T-cell (primary cell): ENCODE data around the gene KIFC1. TPM values are rescaled to one million over a fixed set of nuclear protein-coding genes. Genes with fewer than 3 reads are reported as not detected.

Experiments
- ATAC-seq, 4 experiments: fragments of 200-7000 bp in 3 of 4; fragments of 150-1000 bp in 1 of 4; cut with Tn5 transposase; replicated peaks in 1 of 4; 1 replicate in 3 of 4; 2 replicates in 1 of 4; pipeline ENCODE4 v1.10.0; 2021; ENCODE audit warnings: moderate library complexity in 3 of 4, mild to moderate bottlenecking in 2 of 4, moderate number of reproducible peaks in 1 of 4
- CTCF ChIA-PET, 2 donors: fragments of 300-600 bp; sonication (Branson Sonifier 250); formaldehyde crosslinking; loops; one replicate each; lab custom pipeline; 2022; ENCODE audit warnings: antibody characterized with exemption in 2 of 2; lab: Charles Lee
- POLR2A ChIA-PET, 2 donors: fragments of 300-600 bp; sonication (Branson Sonifier 250); formaldehyde crosslinking; loops; one replicate each; lab custom pipeline; 2022; ENCODE audit warnings: antibody characterized with exemption in 2 of 2; lab: Charles Lee
- DNase-seq, 35 experiments: peaks; one replicate each; pipeline versions ENCODE4 v3.0.0 to v3.0.0-alpha.2; 2013 to 2023
- H3K27ac ChIP-seq: one replicate; pipeline ENCODE4 v1.5.1; 2013; ENCODE audit warnings: low read length
- H3K27me3 ChIP-seq, 2 experiments: replicated peaks in 1 of 2; 1 replicate in 1 of 2; 2 replicates in 1 of 2; pipeline versions ENCODE4 v1.6.1 to v1.7.0; 2013; ENCODE audit warnings: low read length in 1 of 2, mixed read lengths in 1 of 2; ENCODE audit not compliant: control insufficient read depth in 2 of 2, insufficient read depth in 2 of 2; ENCODE audit errors: extremely low read depth in 1 of 2
- H3K36me3 ChIP-seq, 2 donors: 1 replicate in 1 of 2; 2 replicates in 1 of 2; pipeline versions ENCODE4 v1.6.1 to v1.7.0; 2013; ENCODE audit warnings: low read length in 1 of 2; ENCODE audit not compliant: control insufficient read depth in 2 of 2, insufficient read depth in 1 of 2; ENCODE audit errors: extremely low read depth in 1 of 2
- H3K4me1 ChIP-seq, 2 experiments: 1 replicate in 1 of 2; 2 replicates in 1 of 2; pipeline versions ENCODE4 v1.6.1 to v1.7.0; 2013; ENCODE audit warnings: low read length in 2 of 2, mixed read lengths in 1 of 2; ENCODE audit not compliant: insufficient read depth in 2 of 2, control insufficient read depth in 1 of 2; ENCODE audit errors: extremely low read depth in 1 of 2
- H3K4me3 ChIP-seq, 2 donors: 1 replicate in 1 of 2; 2 replicates in 1 of 2; pipeline versions ENCODE4 v1.5.1 to v1.7.0; 2013; ENCODE audit warnings: mild to moderate bottlenecking in 2 of 2, low read length in 1 of 2, moderate library complexity in 1 of 2; ENCODE audit not compliant: control insufficient read depth in 1 of 2; ENCODE audit errors: extremely low read depth in 1 of 2
- H3K9me3 ChIP-seq: 2 replicates; pipeline ENCODE4 v1.7.0; 2013
- H3K27ac Mint-ChIP-seq, 2 donors: one replicate each; pipeline ENCODE4 v1.8.0; 2020 to 2021; ENCODE audit warnings: mild to moderate bottlenecking in 2 of 2, mixed read lengths in 2 of 2
- H3K27me3 Mint-ChIP-seq, 2 donors: one replicate each; pipeline ENCODE4 v1.8.0; 2021 to 2022; ENCODE audit warnings: mixed read lengths in 2 of 2
- H3K36me3 Mint-ChIP-seq: one replicate; pipeline ENCODE4 v1.8.0; 2021; ENCODE audit warnings: mixed read lengths
- H3K4me1 Mint-ChIP-seq, 3 donors: one replicate each; pipeline ENCODE4 v1.8.0; 2020 to 2022; ENCODE audit warnings: mixed read lengths in 3 of 3, mild to moderate bottlenecking in 1 of 3
- H3K4me3 Mint-ChIP-seq, 3 donors: one replicate each; pipeline ENCODE4 v1.8.0; 2020 to 2022; ENCODE audit warnings: mild to moderate bottlenecking in 3 of 3, mixed read lengths in 3 of 3, moderate library complexity in 3 of 3
- H3K9me3 Mint-ChIP-seq, 3 donors: one replicate each; pipeline ENCODE4 v1.8.0; 2020 to 2022; ENCODE audit warnings: mixed read lengths in 3 of 3
- WGBS: methylation state at CpG from one replicate; pipeline ENCODE4 v1.1.5; 2013; ENCODE audit warnings: missing lambda C conversion rate; ENCODE audit not compliant: insufficient coverage; 5-methylcytosine and 5-hydroxymethylcytosine counted together
- total RNA-seq, 35 experiments: library from RNA in 6 of 35; stranded (reverse) in 6 of 35; fragments of 120-200 nt in 1 of 35; gene quantifications; one replicate each; pipeline versions ENCODE4 v1.2.1 to v1.2.4 and lab custom pipeline; 2013 to 2026

KIFC1 gene
- total RNA-seq, 5 donors from 2014 or later (not counting 1 experiment from before 2014, with no cell fraction given) = 1.1 to 2.9 (median 1.8) TPM

GRCh38 chr6:33430334-33430733 lies 38.7 kb downstream of the KIFC1 start:
- Mint-ChIP-seq H3K4me1 (peaks cover 65 to 78% (median 76%) of the 10 kb centered on the region in 3 donors), H3K27me3 (no peaks in the 10 kb centered on the region), H3K27ac (peak overlapping the region; percentile 90 to 95), H3K9me3 (no peaks in the 10 kb centered on the region), H3K36me3 (peaks cover 9% of the 10 kb centered on the region), H3K4me3 (peak overlapping the region; percentile 85 to 97 (median 87))
- ATAC-seq = peak in 1 of 4 experiments; percentile 1
- 6% methylated on average over 2 of the region's 2 CpGs for WGBS
- H3K36me3 ChIP-seq = peaks cover 0 to 14% of the 10 kb centered on the region in 2 donors
- DNase-seq = peak in 4 of 35 experiments; percentile 14 to 47 (median 38)
- POLR2A ChIA-PET = interaction anchor here (0.7 to 1.5 kb wide), 4 partner anchors 13 to 1327 kb away, joined by 3 to 6 read pairs (median 4); partner anchors contain the start of genes SNRPC (in 1 of the 2) and ZBTB9 (in 1 of the 2)
- CTCF ChIA-PET = interaction anchor here in 1 of 2 donors (0.5 to 3.1 kb wide), 8 partner anchors 12 to 1916 kb away, joined by 3 to 18 read pairs (median 4); partner anchors contain the start of genes CUTA and ZBTB9
- H3K27ac ChIP-seq = peak overlapping the region; percentile 88
- no peaks in the 10 kb centered on the region for H3K9me3 ChIP-seq
- peak overlapping the region; percentile 41 to 50 for H3K4me3 ChIP-seq
- H3K27me3 ChIP-seq = no peaks in the 10 kb centered on the region
- H3K4me1 ChIP-seq = peaks cover 43 to 73% of the 10 kb centered on the region in 2 experiments

- 5% methylated on average over 8 of the region's 12 CpGs for WGBS
These were observed 39.6 kb downstream of the KIFC1 start for GRCh38 chr6:33430991-33431879.

GRCh38 chr6:33431880-33432541 lies 40.4 kb downstream of the KIFC1 start:
- Histone ChIP-seq H3K4me3 (peak overlapping the region; percentile 50 to 67), H3K27me3 (no peaks in the 10 kb centered on the region)

More at GRCh38 chr6:33430991-33431879, 39.6 kb downstream of the KIFC1 start:
- no peaks in the 10 kb centered on the region for H3K9me3 Mint-ChIP-seq
- Histone ChIP-seq H3K4me3 (peak overlapping the region; percentile 50 to 67), H3K27me3 (no peaks in the 10 kb centered on the region), H3K36me3 (peaks cover 3 to 22% of the 10 kb centered on the region in 2 donors), H3K9me3 (no peaks in the 10 kb centered on the region), H3K4me1 (peaks cover 42 to 67% of the 10 kb centered on the region in 2 experiments), H3K27ac (peak overlapping the region; percentile 88)
- CTCF ChIA-PET = interaction anchor here in 1 of 2 donors (0.5 to 3.1 kb wide), 9 partner anchors 13 to 1917 kb away, joined by 3 to 18 read pairs (median 4); partner anchors contain the start of genes CUTA, PSMB9, TAP1 and ZBTB9
- peak; percentile 62 to 73 (median 64) for ATAC-seq
- H3K36me3 Mint-ChIP-seq = peaks cover 18% of the 10 kb centered on the region
- peak overlapping the region; percentile 90 to 95 for H3K27ac Mint-ChIP-seq
- H3K4me3 Mint-ChIP-seq = peak overlapping the region; percentile 85 to 97 (median 87)
- peak; percentile 63 to 90 (median 86) for DNase-seq
- POLR2A ChIA-PET = interaction anchor here (0.7 to 1.5 kb wide), 5 partner anchors 14 to 1326 kb away, joined by 3 to 6 read pairs (median 4); partner anchors contain the start of genes SNRPC (in 1 of the 2) and ZBTB9 (in 1 of the 2)
- peaks cover 62 to 71% (median 70%) of the 10 kb centered on the region in 3 donors for H3K4me1 Mint-ChIP-seq
- H3K27me3 Mint-ChIP-seq = no peaks in the 10 kb centered on the region

DNA sequence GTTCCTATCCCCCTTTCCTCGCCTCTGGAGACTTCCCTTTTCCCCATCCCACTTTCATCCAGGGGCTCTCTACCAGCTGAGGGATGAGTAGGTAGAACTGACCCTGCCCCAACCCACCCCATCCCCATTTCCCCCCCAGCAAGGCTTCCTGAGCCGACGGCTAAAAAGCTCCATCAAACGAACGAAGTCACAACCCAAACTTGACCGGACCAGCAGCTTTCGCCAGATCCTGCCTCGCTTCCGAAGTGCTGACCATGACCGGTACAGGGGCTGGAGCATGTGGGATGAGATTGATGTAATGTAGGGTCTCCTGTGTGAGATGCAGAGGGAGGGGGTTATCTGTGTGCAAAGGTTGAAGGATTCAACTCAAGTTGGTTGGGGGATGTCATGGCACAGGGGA lies 40.9 kb downstream of the KIFC1 start:
- peaks cover 51 to 59% (median 57%) of the 10 kb centered on the region in 3 donors for H3K4me1 Mint-ChIP-seq
- no peaks in the 10 kb centered on the region for H3K9me3 Mint-ChIP-seq
- peaks cover 30% of the 10 kb centered on the region for H3K36me3 Mint-ChIP-seq
- Histone ChIP-seq H3K36me3 (peaks cover 3 to 33% of the 10 kb centered on the region in 2 donors), H3K27ac (peak overlapping the region; percentile 29), H3K27me3 (no peaks in the 10 kb centered on the region), H3K9me3 (no peaks in the 10 kb centered on the region), H3K4me1 (peaks cover 37 to 54% of the 10 kb centered on the region in 2 experiments), H3K4me3 (peak overlapping the region in 1 of 2 donors; percentile 67)
- WGBS = 93% methylated on average over 7 of the region's 10 CpGs
- peak overlapping the region; percentile 53 to 97 (median 66) for H3K4me3 Mint-ChIP-seq
- DNase-seq (no peak), ATAC-seq (no peak)
- CTCF ChIA-PET = no interaction called here
- H3K27me3 Mint-ChIP-seq = no peaks in the 10 kb centered on the region
- peak overlapping the region; percentile 71 to 83 for H3K27ac Mint-ChIP-seq
- POLR2A ChIA-PET = no interaction called here

More at GRCh38 chr6:33431880-33432541, 40.4 kb downstream of the KIFC1 start:
- peaks cover 25% of the 10 kb centered on the region for H3K36me3 Mint-ChIP-seq
- Histone ChIP-seq H3K27ac (peak overlapping the region; percentile 88), H3K9me3 (no peaks in the 10 kb centered on the region), H3K4me1 (peaks cover 40 to 60% of the 10 kb centered on the region in 2 experiments), H3K36me3 (peaks cover 3 to 28% of the 10 kb centered on the region in 2 donors)
- no CpG with 5 or more reads among the region's 12 CpGs for WGBS
- no peak for DNase-seq
- H3K4me3 Mint-ChIP-seq = peak overlapping the region; percentile 53 to 97 (median 57)
- ATAC-seq = no peak
- H3K27ac Mint-ChIP-seq = peak overlapping the region; percentile 71 to 83
- CTCF ChIA-PET = interaction anchor here in 1 of 2 donors (0.6 to 2.5 kb wide), 2 partner anchors 22 to 184 kb away, joined by 4 to 18 read pairs; partner anchors contain the start of gene ZBTB9
- POLR2A ChIA-PET = interaction anchor here in 1 of 2 donors (0.7 kb wide), 1 partner anchor 47 kb away, joined by 4 read pairs; no protein-coding TSS in a partner anchor
- no peaks in the 10 kb centered on the region for H3K27me3 Mint-ChIP-seq
- peaks cover 56 to 64% (median 62%) of the 10 kb centered on the region in 3 donors for H3K4me1 Mint-ChIP-seq
- no peaks in the 10 kb centered on the region for H3K9me3 Mint-ChIP-seq

DNA sequence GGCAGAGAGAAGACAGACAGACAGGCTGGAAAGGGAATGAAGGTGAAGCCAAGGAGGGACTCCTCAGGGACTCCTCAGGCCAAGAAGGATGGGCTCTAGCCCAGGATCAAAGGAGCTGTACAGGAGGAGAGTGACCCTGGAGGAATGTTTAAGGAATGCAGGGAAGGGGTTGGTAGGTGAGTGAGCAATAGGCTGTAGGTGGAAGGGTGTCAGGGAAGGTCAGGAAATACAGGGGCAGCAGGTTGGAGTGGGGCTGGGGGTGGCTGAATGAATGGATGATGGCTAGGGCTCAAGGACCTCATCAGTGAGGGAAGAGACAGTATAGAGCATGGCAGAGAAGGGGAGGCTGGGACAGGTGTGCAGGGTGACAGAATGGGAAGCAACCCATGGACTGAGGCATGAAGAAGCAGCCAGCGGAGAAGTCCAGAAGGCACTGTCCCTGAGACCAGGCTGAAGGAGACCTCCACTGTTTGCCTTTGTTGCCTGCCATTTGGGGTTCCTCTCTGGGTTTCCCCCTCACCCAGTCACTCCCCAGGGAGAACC lies 41.4 kb downstream of the KIFC1 start:
- H3K9me3 Mint-ChIP-seq = no peaks in the 10 kb centered on the region
- H3K27me3 Mint-ChIP-seq = no peaks in the 10 kb centered on the region
- peak overlapping the region; percentile 37 to 97 (median 66) for H3K4me3 Mint-ChIP-seq
- CTCF ChIA-PET = no interaction called here
- no peak for DNase-seq
- ATAC-seq = no peak
- peaks cover 3 to 38% of the 10 kb centered on the region in 2 donors for H3K36me3 ChIP-seq
- POLR2A ChIA-PET = no interaction called here
- H3K9me3 ChIP-seq = no peaks in the 10 kb centered on the region
- H3K4me1 Mint-ChIP-seq = peaks cover 51 to 58% (median 56%) of the 10 kb centered on the region in 3 donors
- no peaks in the 10 kb centered on the region for H3K27me3 ChIP-seq
- no peak overlapping the region for H3K27ac ChIP-seq
- peak overlapping the region; percentile 71 to 83 for H3K27ac Mint-ChIP-seq
- WGBS = 100% methylated on average over 1 of the region's 1 CpG
- no peak overlapping the region for H3K4me3 ChIP-seq
- peaks cover 37 to 53% of the 10 kb centered on the region in 2 experiments for H3K4me1 ChIP-seq
- peaks cover 32% of the 10 kb centered on the region for H3K36me3 Mint-ChIP-seq
